Measurements from ENCODE around the gene PSMD7. TPM values are rescaled to one million over a fixed set of nuclear protein-coding genes. Genes with fewer than 3 reads are reported as not detected.

Gene PSMD7
- total and polyA plus RNA-seq, 10 of the 15 experiments (the other 5 are each of a cell fraction or from before 2014, with no cell fraction given) = 64.3 to 199 (median 100) TPM

- ATAC-seq (no peak), FAIRE-seq (no peak), DNase-seq (ENCODE audit: low read depth, low spot score) (no peak)
- CTCF ChIA-PET = interaction anchor here (1.2 to 1.4 kb wide), 2 partner anchors 9 to 29 kb away, joined by 3 read pairs; no protein-coding TSS in a partner anchor
- no peak overlapping the region for H2AFZ ChIP-seq (ENCODE audit: control insufficient read depth, low read depth, low read length)
- no peaks in the 10 kb centered on the region for H3K79me2 ChIP-seq (ENCODE audit: control insufficient read depth, insufficient read depth, low read length)
- 45% methylated on average over 5 of the region's 5 CpGs for WGBS (ENCODE audit: insufficient coverage, insufficient replicate concordance, low lambda C conversion rate, missing lambda C conversion rate)
- H3K36me3 ChIP-seq (ENCODE audit: control insufficient read depth in 2 of 2, insufficient read depth in 2 of 2, low read length in 1 of 2) = no peaks in the 10 kb centered on the region; a peak in 1 of 4 replicates
- no peaks in the 10 kb centered on the region for H3K9me3 ChIP-seq (replicated peaks; ENCODE audit: control insufficient read depth, insufficient read depth, low read length)
- in situ Hi-C loops (cut with MboI) (no loop called here), intact Hi-C loops (cut with micrococcal nuclease; ENCODE audit: unreplicated experiment) (no loop called here)
- no peak overlapping the region for H3K9ac ChIP-seq (ENCODE audit: control insufficient read depth, insufficient read depth, low read length)
- no peaks in the 10 kb centered on the region for H4K20me1 ChIP-seq (ENCODE audit: control insufficient read depth, insufficient read depth)
- no peak overlapping the region for H3K27ac ChIP-seq (ENCODE audit: control insufficient read depth, insufficient read depth)
- H3K27me3 ChIP-seq (replicated peaks in 1 of 2; ENCODE audit: control insufficient read depth in 2 of 2, insufficient read depth in 2 of 2, low read length in 1 of 2) = no peaks in the 10 kb centered on the region
- H3K4me1 ChIP-seq (ENCODE audit: control insufficient read depth, insufficient read depth, low read length) = no peaks in the 10 kb centered on the region
- no peak overlapping the region for H3K4me3 ChIP-seq
- POLR2A ChIA-PET = no interaction called here
- BruUV-seq (replicated peaks) = no TSS peak
- SMC1A ChIA-PET (ENCODE audit: uncharacterized antibody, unreplicated experiment) = no interaction called here
- RAD21 ChIA-PET (ENCODE audit: unreplicated experiment) = no interaction called here
- H3K4me2 ChIP-seq (ENCODE audit: control insufficient read depth, insufficient read depth) = no peak overlapping the region
- no peak for TF ChIP-seq EZH2 (IDR thresholded peaks at IDR 0.05; ENCODE audit: borderline replicate concordance, control insufficient read depth, low read depth, low read length)
- TF ChIP-seq SPI1 (IDR thresholded peaks at IDR 0.05; ENCODE audit: borderline replicate concordance, insufficient read depth, low read depth, low read length) = no peak
- no peak for TF ChIP-seq FOS (IDR thresholded peaks at IDR 0.05; ENCODE audit: borderline replicate concordance, extremely low read depth, insufficient read length)
- no peak for TF ChIP-seq EP300 (IDR thresholded peaks at IDR 0.05; ENCODE audit: borderline replicate concordance in 1 of 2, control insufficient read depth in 1 of 2, low read depth in 2 of 2, low read length in 2 of 2)
- no peak for TF ChIP-seq CHD1 (IDR thresholded peaks at IDR 0.05; ENCODE audit: low read depth, low read length)
- no peak for TF ChIP-seq PAX5 (IDR thresholded peaks at IDR 0.05; ENCODE audit: borderline replicate concordance, low read depth, low read length)
- TF ChIP-seq TARDBP (IDR thresholded peaks at IDR 0.05; ENCODE audit: borderline replicate concordance) = no peak
- no peak for TF ChIP-seq MTA3 (IDR thresholded peaks at IDR 0.05; ENCODE audit: borderline replicate concordance, low read length)
Observed at GRCh38 chr16:74280448-74280847, 16.2 kb upstream of the PSMD7 start.

- no TSS peak for BruUV-seq (replicated peaks)
- ChIA-PET SMC1A (ENCODE audit: uncharacterized antibody, unreplicated experiment) (no interaction called here), RAD21 (ENCODE audit: unreplicated experiment) (no interaction called here), POLR2A (no interaction called here), CTCF (interaction anchor here (1.2 to 1.4 kb wide), 2 partner anchors 10 to 28 kb away, joined by 3 read pairs; no protein-coding TSS in a partner anchor)
- in situ Hi-C loops (cut with MboI) = no loop called here
- Histone ChIP-seq H3K27ac (ENCODE audit: control insufficient read depth, insufficient read depth) (no peak overlapping the region), H3K4me2 (ENCODE audit: control insufficient read depth, insufficient read depth) (no peak overlapping the region), H3K9ac (ENCODE audit: control insufficient read depth, insufficient read depth, low read length) (no peak overlapping the region), H4K20me1 (ENCODE audit: control insufficient read depth, insufficient read depth) (no peaks in the 10 kb centered on the region), H3K36me3 (ENCODE audit: control insufficient read depth in 2 of 2, insufficient read depth in 2 of 2, low read length in 1 of 2) (no peaks in the 10 kb centered on the region; a peak in 1 of 4 replicates), H3K27me3 (replicated peaks in 1 of 2; ENCODE audit: control insufficient read depth in 2 of 2, insufficient read depth in 2 of 2, low read length in 1 of 2) (no peaks in the 10 kb centered on the region), H3K9me3 (replicated peaks; ENCODE audit: control insufficient read depth, insufficient read depth, low read length) (no peaks in the 10 kb centered on the region), H3K79me2 (ENCODE audit: control insufficient read depth, insufficient read depth, low read length) (no peaks in the 10 kb centered on the region), H2AFZ (ENCODE audit: control insufficient read depth, low read depth, low read length) (no peak overlapping the region), H3K4me3 (no peak overlapping the region), H3K4me1 (ENCODE audit: control insufficient read depth, insufficient read depth, low read length) (no peaks in the 10 kb centered on the region)
- DNase-seq (ENCODE audit: low read depth, low spot score) = no peak
- no peak for ATAC-seq
- intact Hi-C loops (cut with micrococcal nuclease; ENCODE audit: unreplicated experiment) = no loop called here
- WGBS (ENCODE audit: insufficient coverage, insufficient replicate concordance, low lambda C conversion rate, missing lambda C conversion rate) = 57% methylated on average over 1 of the region's 1 CpG
- FAIRE-seq = no peak
- no peak for TF ChIP-seq MTA3 (IDR thresholded peaks at IDR 0.05; ENCODE audit: borderline replicate concordance, low read length)
- TF ChIP-seq BACH1 (IDR thresholded peaks at IDR 0.05; ENCODE audit: borderline replicate concordance) = no peak
- no peak for TF ChIP-seq HDAC6 (IDR thresholded peaks at IDR 0.05; ENCODE audit: unreplicated experiment)
- TF ChIP-seq ETV6 (conservative IDR thresholded peaks at IDR 0.05 in 1 of 2, IDR thresholded peaks at IDR 0.05 in 1 of 2; ENCODE audit: borderline replicate concordance in 1 of 2, low read depth in 1 of 2) = no peak
- no peak for TF ChIP-seq BCL11A (IDR thresholded peaks at IDR 0.05; ENCODE audit: low read depth, low read length)
- no peak for TF ChIP-seq SKIL (IDR thresholded peaks at IDR 0.05; ENCODE audit: low read depth, poor library complexity, severe bottlenecking)
- no peak for TF ChIP-seq ATF2 (IDR thresholded peaks at IDR 0.05; ENCODE audit: low read length)
Observed at GRCh38 chr16:74281300-74281699, 15.3 kb upstream of the PSMD7 start.
